ENCODE results near the gene TM4SF4.
A peak's percentile ranks its signal among the peaks of the same experiment; 100 is the strongest.

The TM4SF4 gene

DNA sequence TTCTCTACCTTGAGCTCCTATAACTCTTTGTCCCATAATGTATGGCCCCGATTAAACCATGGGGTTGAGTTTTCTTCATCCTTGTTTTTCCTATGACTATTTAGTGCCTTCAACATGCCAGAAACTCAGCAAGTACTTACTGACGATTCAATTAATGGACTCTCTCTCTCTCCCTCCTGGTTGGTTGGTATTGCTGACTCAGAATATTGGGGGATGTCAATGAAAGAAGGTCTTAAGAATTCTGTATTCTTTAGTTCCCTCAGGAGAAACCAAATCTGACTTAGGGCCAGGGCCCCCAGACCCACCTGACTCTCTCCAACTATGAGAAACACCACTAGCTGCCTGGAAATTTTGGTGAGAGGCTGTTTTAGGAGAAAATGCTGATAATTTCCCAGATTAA is 40.8 kb downstream of the TM4SF4 start:
- DNase-seq, result no peak

DNA sequence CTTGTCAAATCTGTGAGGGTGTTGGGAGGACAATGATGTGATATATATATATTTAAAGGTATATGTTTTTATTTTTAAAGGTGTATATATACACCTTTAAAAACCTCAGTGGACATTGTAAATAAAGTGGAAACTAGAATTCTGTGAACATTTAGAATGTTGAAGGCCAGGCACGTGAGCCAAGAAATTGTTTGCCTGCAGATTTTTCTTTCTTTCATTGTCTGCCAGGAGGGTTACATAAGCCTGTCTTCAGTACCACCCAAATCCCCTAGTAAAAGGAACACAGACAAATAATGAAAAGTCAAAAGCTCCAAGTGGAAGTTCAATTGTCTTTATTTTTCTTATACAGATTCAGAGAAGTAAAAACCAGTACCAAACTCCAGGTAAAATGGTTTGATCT is 42.4 kb downstream of the TM4SF4 start:
- DNase-seq, result no peak

- no peak for DNase-seq
These were observed 45.4 kb downstream of the TM4SF4 start for GRCh38 chr3:149519912-149520311.

GRCh38 chr3:149523512-149524299 is 49.2 kb downstream of the TM4SF4 start:
- DNase-seq, result no peak

DNA sequence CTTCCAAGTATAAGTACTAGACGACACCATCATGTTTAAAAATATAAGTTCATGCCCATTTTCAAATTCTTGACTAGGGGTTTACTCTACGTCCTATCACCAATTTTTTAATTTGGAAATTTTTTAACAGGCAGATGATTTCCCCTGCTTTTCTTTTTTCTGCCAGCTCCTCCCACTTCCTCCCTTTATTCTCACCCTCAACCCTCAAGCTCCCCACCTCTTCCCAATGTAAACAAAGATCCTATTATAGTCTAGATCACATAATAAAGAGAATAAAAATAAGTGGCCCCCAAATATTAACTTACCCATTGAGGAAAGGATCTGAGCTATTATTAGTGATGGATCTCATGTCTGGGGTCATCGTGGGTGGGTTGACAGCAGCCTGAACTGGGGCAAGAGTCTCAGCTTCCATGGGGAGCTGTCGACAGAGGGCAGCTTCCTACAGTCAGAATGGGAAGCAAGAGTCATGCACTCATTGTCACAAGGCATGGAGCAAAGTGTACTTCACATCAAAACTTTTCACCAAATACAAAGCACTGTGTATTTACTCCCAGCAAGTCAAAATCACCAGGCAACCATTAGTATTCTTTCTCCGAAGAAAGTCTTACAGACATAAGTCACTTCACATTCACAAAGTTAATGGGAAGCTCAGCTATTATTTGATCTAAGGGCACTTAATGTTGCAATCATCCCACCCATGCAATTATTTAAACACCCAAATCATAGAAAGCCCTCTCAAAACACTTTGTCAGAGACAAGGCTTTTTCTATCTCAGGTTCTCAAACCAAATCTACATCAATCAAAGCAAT is 53.2 kb downstream of the TM4SF4 start:
- DNase-seq, result no peak

- no peak for DNase-seq
These were observed 53.8 kb downstream of the TM4SF4 start for GRCh38 chr3:149528340-149528650.

DNA sequence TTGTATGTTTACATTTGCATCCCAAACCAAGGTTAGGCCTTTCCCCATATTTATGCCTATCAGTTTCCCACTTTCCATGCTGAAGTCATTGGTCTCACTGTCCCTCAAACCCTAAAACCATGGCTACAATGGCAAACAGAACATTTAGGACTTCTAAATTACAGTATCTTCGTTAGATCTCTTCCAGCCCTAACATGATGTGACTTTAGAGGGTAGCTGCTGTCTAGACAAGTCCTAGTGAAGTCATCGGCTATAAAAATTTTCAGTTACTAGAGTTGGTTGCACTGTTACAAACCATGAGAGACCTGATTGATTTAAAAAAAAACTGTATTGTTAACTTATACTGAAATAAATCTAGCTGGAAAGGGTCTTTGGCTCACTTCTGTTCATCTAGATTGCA is 54.6 kb downstream of the TM4SF4 start:
- no peak for DNase-seq

- no peak for DNase-seq
These were observed 58.1 kb downstream of the TM4SF4 start for GRCh38 chr3:149532489-149533180.

DNA sequence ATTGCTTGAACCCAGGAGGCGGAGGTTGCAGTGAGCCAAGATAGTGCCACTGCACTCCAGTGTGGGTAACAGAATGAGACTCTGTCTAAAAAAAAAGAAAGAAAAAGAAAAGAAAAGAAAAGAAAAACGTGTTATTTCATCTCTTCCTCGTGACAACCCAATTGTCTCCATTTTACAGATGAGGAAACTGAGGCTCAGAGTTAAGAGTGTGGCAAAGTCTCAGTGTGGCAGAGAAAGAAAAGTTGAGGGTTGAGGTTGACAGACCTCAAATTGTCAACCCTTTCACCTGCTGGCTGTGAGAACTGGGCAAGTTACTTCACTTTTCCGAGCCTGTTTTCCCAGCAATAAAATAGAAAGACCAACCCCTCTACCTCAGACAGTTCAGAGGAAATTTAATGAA is 59.6 kb downstream of the TM4SF4 start:
- DNase-seq, result no peak

DNA sequence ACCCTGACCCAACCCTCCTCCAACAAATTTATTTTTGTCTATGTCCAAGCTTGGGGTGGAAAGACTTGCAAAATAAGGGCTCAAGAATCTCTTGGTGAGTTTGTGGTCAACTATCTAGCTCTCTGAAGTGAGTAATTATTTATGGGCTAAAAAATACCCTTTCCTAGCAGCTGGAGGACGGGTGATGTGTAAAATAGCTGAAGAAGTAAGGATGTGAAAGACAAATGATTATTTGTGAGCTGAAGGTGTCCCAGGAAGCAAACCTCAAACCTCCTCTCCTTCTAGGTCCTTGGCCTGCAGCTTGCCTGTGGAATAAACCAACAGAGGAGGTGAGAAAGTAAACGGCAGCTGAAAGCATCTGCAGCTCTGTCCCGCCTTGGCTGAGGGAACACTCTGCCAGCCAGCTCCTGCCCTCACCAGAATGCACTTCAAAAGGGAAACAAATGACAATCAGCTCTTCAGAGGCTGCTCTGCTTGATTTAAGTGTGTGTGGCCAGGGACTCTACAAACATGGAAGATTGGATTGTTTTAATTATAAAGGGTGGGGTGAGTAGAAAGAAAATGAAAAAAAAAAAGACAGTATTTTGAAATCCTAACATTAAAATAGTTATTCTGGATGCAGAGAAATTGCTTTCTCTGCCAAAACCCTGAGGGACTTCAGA is 60.3 kb downstream of the TM4SF4 start:
- peak; percentile 52 for DNase-seq

DNA sequence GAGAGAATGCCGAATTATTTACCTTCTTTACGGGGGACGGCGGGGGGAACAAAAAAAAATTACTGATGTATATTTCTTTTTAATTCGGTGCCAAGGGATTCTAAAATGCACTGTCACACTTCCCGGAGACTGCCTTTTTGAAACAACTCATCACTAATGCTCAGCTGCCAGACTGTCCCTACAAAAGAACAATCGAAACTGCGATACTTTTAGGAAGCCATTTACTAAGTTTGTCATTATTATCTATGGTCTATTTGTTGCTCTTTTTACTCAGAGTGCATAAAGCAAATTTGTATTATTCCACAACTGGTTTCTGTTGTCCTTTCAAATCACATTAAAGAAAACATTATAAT is 60.8 kb downstream of the TM4SF4 start:
- no peak for DNase-seq

GRCh38 chr3:149536429-149536828 is 61.9 kb downstream of the TM4SF4 start:
- peak; percentile 69 for DNase-seq

DNA sequence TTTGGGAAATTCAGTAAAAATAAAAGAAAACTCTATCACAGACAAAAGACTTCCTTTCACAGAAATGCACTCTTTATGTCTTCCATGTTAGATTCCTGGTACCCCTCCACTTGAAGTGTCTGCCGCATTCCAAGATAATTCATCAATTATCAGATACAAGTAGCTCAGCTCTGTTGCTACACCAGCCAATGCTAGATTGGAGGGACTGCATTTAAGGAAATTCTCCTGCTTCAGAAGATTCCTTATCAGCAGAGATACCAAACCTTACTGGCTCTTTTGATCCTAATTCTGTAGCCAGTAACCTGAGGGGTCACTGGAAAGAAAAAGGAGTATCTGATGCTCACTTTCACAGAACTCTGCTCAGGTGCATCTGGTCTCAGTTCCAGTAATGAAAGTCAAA is 63.9 kb downstream of the TM4SF4 start:
- DNase-seq, result no peak

GRCh38 chr3:149541091-149541491 is 66.6 kb downstream of the TM4SF4 start:
- peak; percentile 70 for DNase-seq

DNA sequence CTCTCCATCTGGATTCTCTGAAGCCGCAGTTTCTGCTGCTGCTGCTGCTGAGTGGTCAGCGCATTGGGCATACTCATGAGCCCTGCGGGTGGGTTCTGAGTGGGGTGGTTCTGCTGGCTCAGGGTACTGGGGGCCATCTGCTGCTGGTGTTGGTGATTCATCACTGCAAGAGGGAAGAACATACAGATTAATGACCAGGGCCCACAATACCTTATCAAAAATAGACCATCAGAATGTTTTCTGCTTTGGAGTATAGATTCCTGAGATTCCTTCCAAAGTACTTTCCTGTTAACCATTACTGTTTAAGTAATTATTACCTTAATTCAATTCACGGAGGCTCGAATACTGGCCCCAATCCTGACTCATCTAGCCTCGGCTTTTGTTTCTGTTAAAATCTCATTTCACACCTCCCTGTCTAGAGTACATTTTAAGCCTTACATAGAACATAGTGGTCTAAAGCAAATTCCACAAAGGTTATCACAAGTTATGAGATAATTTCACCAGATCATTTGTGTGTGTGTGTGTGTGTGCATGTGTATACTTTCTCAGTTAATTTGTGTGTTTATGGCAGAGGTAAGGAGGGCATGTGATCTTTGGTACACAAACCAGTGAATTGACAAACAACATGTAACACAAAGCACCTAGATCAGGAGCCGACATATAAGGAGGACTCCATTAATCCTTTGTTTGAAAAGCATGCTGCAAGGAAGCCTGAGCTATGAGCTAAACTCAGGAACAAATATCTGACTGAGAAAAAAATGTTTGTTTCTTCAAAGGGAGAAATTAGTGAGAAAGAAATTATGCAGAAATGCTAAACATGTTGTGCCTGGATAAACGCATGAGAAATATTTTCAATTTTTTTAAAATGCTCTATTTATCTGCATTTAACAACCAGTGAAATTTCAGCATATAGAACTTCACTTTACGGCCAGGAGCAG is 68.1 kb downstream of the TM4SF4 start:
- DNase-seq, result peak; percentile 76

DNA sequence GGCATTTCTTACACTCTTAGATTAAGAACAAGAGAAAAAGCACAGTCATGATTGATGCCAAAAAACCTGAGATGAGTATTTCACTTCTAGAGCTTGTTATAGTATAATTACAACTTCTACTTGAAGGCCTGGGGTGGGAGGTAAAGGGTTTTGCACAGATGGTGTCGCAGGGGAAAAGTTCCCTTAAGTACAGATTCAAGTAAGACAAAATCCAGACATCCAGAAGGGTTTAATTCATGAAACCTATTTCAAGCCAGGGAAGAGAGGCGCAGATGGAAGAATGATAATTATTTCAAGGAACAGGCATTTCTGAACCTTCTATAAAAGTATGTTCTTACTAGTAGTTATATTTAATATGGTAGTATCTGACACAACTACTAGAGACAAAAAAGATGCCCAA is 70.6 kb downstream of the TM4SF4 start:
- no peak for DNase-seq

- DNase-seq, result peak; percentile 66
These were observed 72.9 kb downstream of the TM4SF4 start for GRCh38 chr3:149547413-149547812.

DNA sequence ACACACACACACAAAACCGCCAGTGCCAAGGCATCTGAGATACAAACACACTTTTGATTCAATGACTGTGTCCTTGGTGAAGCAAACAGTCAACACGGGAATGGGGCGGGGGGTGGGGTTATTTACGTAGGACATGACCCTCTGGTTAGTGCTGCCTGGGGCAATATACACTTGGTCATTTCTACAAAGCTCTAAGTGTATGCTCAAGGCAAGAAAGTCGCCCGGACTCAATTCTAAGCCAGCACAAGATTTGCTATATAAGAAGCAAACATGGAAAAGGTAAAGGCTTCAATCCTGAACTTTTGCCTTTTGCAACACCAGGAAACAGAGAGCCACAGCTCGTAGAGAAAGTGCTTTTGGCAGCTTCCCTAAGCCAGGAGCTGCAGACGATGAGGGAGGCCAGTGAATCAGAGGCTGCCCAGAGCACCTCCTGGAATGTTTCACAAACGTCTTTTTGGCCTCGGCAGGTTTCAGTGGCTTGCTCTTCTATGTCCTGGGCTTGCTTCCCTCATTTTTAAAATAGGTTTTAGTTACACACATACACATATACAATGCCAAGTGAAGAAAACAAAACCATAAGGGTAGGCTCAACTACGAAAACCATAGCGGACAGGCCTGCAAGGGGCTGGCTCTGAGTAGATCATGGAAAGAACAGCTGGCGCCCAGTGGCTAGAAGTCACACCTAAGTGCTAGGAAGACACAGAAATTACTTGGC is 73.6 kb downstream of the TM4SF4 start:
- DNase-seq, result peak; percentile 84

DNA sequence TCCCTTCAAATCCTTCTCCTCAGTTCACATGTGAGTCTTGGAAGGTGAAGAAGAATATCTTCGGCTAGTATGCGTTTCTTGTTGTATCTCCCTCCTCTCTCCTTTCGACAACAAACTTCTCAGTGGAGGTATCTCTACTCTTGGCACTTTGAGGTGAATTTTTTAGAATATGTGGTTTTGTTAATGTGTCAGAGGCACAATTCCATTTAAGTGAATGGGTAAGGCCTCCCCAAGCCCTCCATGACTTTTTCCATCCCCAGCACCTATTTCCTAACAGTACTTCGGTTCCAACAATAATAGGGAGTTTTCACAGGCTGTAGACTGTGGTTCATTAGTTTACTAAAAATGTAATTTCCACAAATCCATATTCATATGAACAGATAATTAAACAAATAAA is 74.2 kb downstream of the TM4SF4 start:
- peak; percentile 45 for DNase-seq

DNA sequence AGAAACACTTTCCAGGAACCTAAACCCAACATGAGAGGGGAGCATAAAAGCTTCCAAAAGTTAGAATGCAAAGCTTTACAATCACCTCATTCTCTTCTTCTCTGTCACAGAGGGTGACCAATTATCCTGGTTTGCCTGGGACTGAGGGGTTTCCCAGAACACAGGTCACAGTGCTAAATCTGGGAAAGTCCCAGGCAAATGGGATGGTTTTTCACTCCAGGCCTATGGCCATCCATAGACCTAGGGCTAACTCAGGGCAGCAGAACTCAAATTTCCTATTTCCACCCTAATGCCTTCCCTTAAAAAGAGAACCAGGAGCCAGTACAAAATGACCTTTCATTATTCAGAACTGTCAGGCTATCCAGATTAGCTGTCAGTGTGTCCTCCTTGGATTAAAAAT is 77.0 kb downstream of the TM4SF4 start:
- no peak for DNase-seq

DNA sequence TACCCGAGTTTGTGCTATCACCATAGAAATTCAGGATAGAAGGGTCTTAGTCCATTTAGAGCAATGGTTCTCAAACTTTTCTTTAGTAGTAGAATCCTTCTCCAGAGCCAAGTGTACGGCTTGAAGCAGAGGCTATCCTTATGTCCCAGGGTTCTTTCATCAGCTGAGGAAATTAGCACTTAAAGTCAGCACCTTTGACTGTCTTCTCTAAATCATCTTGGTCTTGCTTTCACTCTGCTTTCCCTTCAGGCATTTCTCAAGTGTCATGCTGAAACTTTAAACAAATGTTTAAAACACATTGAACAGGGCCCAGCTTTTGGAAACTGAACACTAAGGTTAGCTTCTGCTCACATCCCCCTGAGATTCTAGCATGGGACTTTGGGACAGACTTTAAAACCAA is 78.2 kb downstream of the TM4SF4 start:
- DNase-seq, result no peak

All from fibroblast of skin of right biceps (primary cell).